ENCODE measurements around the gene GALK1.

DNA sequence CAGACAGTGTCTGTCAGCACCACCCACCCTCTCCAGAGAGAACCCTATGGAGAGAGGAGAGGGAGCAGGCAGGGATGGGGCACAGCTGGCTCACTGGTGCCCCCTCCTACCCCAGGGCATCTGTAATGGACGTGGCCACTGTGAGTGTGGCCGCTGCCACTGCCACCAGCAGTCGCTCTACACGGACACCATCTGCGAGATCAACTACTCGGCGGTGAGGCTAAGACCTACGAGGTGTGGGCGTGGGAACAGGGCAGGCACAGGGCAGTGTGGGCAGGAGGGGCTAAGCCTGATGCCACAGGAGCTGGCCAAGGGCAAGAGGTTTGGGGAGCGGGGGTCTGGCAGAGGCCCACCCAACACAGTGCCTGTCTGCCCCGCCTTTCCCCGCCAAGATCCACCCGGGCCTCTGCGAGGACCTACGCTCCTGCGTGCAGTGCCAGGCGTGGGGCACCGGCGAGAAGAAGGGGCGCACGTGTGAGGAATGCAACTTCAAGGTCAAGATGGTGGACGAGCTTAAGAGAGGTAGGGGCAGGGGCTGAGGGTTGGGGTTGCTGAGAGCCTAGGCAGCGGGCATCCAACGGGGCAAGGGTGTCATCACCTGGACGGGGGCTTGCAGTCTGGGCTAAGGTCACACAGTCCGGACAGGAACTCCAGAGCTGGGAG is 28.7 kb downstream of the GALK1 start:
- TF ChIP-seq CTCF (conservative IDR thresholded peaks at IDR 0.05 in 1 of 2, IDR thresholded peaks at IDR 0.05 in 1 of 2; ENCODE audit: low read depth in 1 of 2, low read length in 2 of 2) (no peak), EZH2 (IDR thresholded peaks at IDR 0.05; ENCODE audit: low read length, missing control alignments) (no peak)
